HG03135 (cell line): ENCODE measurements around the gene AIG1.
"Not testable (repeated sequence)": the region's sequence is repeated elsewhere in the genome, so short reads cannot be mapped to it uniquely, and the experiment has no call there.

ENCODE experiments used
- ATAC-seq: cut with Tn5 transposase; IDR thresholded peaks from one replicate; pipeline ENCODE4 v1.9.1; 2021; ENCODE audit warnings: mild to moderate bottlenecking, moderate library complexity; ENCODE audit not compliant: unreplicated experiment

AIG1 gene

GRCh38 chr6:143160439-143161220 is 99.9 kb downstream of the AIG1 start:
- no peak for ATAC-seq

DNA sequence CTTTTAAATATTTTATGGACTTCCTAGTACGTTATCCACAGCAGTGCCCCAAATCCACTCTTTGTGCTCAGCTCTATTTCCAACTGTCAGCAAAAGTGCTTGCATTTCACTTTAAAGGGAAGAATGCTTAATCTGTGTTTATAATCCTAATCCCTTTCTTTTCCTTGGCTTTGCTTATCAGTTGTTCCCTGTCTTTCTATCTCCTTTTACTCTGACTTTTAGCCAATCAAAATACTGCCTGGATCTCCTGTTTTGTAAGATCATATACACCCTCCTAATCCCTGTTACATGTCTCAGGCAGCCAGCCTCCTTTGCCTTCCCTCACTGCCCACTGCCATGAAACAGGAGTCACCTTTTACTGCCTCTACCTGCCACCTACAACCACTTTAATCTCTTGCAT is 102.9 kb downstream of the AIG1 start:
- ATAC-seq = no peak

DNA sequence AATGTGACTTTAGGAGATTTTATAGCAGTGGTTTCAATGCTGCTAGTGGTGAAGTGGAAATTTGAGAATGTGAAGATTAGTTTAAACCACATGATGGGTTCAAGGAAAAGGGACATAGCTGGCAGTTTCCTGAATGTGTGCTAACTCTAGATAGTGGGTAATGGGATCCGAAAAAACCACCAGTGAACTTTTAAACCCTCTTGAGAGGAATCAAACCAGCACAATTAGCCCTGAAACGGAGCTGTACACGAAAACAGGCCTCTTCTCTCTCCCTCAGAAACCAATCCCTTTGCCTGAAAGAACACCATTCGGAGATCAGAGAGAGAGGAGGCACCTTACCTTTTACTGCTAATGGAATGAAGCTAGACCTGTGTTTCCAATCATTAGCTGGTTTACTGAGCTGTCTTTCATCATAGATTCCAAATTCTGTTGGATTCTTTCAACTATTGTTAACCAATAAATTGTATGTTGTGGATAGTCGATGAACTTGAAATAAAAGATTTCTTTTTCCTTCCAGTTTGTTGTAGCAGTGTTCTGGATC is 103.9 kb downstream of the AIG1 start:
- no peak for ATAC-seq

DNA sequence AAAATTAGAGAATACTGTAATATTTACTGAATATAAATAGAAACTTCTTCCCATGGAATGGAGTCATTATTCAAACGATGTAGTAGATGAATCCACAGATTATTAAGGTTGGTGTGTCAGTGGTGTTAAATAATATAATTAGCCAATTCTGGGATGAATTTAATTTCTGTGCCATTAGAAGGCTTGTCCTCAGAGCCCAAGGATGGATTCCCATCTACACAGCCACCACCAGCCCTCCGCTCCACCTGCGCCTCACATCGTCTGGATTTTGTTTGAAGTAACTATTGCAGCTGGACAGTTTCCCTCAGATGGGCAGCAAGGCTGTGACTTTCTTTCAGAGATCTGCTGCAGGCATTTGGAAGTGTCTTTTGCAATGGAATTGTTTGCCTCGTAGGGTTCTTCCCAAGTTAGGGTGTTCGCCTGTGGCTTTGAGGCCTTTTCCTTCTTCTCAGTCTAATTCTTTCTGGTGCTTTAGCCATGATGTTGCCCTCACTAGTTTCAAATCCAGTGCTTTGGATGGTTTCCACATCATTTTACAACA is 104.7 kb downstream of the AIG1 start:
- no peak for ATAC-seq

DNA sequence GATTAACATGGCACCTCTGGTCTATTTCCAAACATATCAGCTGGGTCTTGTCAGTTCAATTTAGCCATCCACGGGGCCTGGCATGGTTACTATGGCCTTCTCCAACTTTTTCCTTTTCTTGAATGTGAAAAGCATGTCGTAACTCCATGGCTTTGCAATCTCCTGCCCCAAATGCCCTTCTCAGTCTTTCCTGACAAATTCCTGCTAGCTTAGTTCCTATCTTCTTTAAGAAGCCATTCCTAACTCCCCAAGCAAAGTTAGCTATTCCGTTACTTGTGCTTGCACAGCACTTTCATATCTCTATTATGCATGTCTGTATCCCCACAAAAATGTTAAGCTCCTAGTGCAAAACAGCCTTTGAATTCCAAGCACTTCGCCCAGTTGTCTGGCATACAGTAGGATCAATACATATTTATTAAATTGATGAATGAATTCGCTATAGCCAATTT is 105.6 kb downstream of the AIG1 start:
- ATAC-seq = no peak

- ATAC-seq = no peak
Measured at GRCh38 chr6:143167224-143167623, 106.5 kb downstream of the AIG1 start.

DNA sequence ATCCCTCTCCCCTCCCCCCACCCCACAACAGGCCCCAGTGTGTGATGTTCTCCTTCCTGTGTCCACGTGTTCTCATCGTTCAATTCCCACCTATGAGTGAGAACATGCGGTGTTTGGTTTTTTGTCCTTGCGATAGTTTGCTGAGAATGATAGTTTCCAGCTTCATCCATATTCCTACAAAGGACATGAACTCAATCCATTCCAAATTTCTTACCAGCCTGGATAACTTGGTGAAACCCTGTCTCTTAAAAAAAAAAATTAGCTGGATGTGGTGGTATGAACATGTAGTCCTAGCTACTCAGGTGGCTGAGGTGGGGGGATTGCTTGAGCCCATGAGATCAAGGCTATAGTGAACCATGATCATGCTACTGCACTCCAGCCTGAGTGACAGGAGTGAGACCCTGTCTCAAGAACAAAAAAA is 107.7 kb downstream of the AIG1 start:
- ATAC-seq = not testable (repeated sequence)

- ATAC-seq = no peak
Measured at GRCh38 chr6:143169440-143169839, 108.8 kb downstream of the AIG1 start.

DNA sequence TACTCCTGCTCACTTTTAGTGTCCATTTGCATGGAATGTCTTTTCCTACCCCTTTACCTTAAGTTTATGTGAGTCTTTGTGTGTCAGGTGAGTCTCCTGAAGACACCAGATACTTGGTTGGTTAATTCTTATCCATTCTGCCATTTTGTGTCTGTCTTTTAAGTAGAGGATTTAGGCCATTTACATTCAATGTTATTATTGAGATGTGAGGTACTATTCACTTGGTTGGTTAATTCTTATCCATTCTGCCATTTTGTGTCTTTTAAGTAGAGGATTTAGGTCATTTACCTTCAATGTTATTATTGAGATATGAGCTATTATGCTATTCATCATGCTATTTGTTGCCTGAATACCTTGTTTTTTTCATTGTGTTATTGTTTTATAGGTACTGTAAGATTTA is 113.8 kb downstream of the AIG1 start:
- ATAC-seq = no peak

- ATAC-seq = no peak
Measured at GRCh38 chr6:143174951-143175350, 114.3 kb downstream of the AIG1 start.

GRCh38 chr6:143176090-143177021 is 115.7 kb downstream of the AIG1 start:
- ATAC-seq = no peak

DNA sequence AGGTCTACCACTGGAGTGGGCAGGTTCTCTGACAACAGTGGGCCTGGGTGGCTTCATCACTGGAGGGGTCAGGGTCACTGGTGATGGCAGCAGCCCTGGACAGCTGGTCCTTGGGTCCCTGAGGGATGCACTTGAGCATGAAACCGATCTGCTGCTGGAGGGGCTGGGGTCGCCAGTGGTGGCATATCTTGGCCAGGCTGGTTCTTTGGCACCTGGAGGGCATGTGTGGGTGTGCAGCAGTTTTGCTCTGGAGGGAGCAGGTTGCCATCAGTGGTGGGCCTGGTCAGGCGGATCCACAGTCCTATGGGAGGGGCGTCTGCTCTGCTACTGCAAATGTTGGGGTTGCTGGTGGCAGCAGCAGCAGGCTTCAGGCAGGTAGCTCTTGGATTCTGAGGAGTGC is 117.0 kb downstream of the AIG1 start:
- no peak for ATAC-seq

DNA sequence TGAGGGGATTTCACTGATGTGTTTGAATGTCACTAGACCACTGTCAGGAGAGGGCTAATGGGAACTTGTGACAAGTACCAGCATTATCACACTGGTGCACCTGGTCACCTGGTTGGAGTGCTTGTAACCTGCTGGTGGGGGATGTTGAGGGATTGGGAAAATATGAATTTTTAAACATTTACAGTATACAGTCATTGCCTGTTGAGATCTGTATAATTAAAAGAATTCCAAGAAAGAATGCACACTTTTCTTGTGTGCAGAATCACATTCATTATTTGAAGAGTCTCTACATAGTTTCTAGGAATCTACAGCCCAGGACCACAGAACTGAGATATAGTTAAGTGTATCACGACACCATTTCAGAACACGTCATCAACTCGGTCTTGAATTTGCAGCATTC is 118.4 kb downstream of the AIG1 start:
- no peak for ATAC-seq

GRCh38 chr6:143179901-143180612 is 119.4 kb downstream of the AIG1 start:
- ATAC-seq = no peak

DNA sequence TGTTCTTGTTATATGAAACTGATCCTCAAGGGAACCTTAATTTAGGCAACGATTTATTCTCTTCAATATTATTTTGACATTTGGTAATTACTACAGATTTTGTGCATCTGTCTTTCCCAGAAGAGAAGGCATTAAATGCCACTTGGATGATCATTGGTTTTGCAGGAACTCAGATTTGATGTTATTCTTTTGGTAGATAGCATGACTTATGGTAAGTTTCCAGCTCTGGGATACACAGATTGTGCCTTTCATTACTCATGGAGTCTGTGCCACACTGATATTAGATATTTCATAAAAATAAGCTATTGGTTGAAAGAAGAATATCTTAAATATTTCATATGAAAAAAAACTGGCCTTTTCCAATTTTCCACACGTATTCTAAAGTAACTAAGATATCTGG is 120.1 kb downstream of the AIG1 start:
- no peak for ATAC-seq

DNA sequence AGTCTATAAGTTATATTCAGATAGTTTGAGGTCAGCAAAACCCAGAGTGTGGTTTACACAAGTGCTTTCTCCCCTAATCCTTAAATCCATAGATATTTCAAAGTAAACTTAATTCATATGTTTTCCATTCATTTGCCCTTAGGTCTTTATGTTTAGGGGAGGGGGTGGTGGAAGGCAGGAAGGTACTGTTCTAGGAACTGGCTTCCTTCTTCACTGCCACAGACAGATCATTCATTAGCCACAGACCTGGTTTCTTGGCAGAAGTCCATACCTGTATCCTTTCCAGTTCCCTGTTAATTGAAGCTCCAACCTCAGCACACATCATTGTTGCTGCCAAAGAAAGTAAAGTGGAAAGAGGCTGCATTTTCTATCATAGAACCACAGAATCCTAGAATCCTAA is 123.0 kb downstream of the AIG1 start:
- ATAC-seq = no peak

- no peak for ATAC-seq
Measured at GRCh38 chr6:143185288-143185687, 124.6 kb downstream of the AIG1 start.

DNA sequence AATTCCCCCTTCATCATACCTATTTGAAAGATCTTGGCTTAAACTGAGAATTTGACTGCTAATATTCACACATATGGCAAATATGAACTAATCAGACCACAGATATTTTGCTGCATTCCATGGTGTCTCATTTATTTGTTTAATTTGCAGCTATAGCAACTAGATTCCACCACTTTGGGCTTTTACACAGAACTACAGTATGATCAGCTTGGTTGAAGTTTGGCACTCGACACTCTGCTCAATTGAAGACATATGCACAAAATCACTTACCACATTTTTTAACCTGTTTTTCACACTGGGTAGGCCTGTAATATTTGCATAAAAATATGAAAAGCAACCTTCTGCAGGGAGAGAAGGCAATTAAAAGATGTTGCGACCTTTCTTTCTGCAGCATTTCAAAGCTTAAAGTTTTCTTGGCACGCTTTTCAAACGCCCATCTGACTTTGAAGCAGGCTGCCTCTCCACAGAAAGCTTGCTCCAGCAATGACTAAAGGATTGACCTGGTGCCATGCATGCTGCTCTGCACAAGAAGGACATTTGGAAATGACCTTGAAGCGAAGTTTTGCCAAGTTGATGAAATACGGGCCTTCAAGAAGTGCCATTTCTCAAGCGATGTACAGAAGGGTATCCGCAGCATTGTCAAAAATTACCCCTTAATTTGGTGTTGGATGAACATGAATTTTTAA is 126.7 kb downstream of the AIG1 start:
- ATAC-seq = no peak

- ATAC-seq = no peak
Measured at GRCh38 chr6:143188292-143188691, 127.6 kb downstream of the AIG1 start.

DNA sequence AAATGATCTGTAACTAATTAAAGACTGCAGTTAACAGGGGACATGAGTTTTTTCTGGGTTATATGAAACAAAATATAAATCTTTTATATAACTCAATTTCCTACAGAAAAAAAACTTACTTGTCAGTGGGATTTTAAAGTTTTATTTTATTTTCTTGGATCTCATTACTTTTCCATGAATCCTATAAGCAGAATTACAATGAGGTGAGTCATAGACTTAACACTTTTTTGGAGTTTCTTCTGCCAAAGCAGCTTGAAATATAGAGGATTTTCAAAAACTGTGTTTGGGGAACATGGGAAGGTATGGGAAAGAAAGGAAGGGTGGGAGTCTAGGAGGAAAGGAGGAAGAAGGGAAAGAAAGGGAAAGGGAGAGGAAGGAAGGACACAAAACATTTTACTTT is 130.7 kb downstream of the AIG1 start:
- ATAC-seq = no peak
